ENCODE data around the gene RCAN2.
"Not testable (repeated sequence)": the region's sequence is repeated elsewhere in the genome, so short reads cannot be mapped to it uniquely, and the experiment has no call there.

The RCAN2 gene

GRCh38 chr6:46390153-46390876 is 100.9 kb downstream of the RCAN2 start:
- no peak for DNase-seq (ENCODE audit: low read depth, low spot score)

DNA sequence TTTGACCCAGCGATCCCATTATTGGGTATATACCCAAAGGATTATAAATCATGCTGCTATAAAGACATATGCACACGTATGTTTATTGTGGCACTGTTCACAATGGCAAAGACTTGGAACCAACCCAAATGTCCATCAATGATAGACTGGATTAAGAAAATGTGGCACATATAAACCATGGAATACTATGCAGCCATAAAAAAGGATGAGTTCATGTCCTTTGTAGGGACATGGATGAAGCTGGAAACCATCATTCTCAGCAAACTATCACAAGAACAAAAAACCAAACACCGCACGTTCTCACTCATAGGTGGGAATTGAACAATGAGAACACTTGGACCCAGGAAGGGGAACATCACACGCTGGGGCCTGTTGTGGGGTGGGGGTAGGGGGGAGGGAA is 103.5 kb downstream of the RCAN2 start:
- not testable (repeated sequence) for DNase-seq (ENCODE audit: low read depth, low spot score)

DNA sequence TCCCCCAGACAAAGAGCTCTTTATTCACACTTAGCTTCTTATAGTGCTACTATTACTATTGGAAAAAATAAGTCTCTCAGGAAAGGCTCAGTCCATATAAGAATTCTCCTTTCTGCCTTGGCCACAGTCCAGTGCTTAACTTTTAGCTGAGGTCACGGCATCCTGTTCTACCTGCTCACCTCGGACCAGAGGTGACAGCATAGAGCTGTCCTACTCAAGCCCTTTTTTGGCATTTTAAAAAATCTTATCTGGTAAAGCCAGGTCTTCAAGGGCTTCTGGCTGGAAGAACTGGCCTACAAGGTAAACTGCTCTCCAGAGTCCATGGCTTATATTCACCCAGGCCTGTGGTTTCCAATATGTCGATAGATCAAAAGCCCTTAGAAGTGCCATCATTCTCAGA is 109.7 kb downstream of the RCAN2 start:
- DNase-seq (ENCODE audit: low read depth, low spot score): no peak

GRCh38 chr6:46381057-46381456 is 110.2 kb downstream of the RCAN2 start:
- no peak for DNase-seq (ENCODE audit: low read depth, low spot score)

DNA sequence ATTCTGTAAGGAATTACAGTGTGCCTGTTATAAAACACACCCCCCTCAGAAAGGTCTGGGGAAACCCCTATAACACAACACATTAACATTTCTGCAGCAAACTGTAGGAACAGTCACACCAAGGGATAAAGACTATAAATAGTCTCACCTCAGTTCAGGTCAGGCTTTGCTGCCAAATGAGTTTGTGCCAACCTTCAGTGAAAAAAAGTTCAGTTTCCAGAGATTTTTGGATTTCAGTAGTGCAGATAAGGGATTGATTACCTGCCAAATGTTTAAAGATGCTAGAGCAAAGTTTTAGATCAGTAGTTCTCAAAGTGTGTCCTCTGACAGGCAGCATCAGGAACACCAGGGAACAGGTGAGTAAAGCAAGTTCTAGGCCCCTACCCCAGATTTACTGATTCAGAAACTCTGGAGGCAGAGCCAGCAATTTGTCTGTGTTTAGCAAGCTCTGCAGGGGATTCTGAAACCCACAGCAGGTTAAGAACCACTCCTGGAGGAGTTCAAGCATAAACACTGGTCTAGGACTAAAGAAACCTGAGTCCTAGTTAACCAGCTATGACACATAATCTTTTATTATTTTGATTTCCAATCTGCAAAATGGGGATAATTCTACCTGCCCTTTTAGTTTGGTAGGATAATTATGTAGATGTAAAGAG is 111.0 kb downstream of the RCAN2 start:
- DNase-seq (ENCODE audit: low read depth, low spot score): no peak

DNA sequence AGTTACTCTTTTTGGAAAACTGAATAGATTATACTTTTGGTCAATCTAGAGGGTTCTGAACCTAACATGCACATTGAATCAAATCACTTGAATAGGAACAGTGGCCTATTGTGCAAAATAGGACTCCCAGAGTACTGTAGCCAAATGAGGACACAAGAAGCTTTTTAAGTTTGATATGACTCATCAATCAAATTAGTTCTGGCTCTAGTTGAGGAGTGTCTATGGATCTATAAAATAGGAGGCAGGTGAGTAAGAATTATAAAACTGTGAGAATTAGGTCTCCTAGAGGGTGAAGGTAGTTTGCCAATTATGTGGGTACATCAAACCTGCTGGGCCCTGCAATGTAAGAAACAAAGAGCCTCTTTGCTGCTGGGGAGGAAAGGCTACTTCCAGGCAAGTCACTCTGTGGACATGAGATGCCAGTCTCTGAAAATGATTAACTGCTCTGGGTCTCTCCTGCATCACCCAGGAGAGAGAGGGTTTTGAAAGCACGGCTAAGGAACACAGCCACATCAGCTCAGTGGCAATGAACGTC is 112.3 kb downstream of the RCAN2 start:
- DNase-seq (ENCODE audit: low read depth, low spot score): no peak

GRCh38 chr6:46378161-46378881 is 112.9 kb downstream of the RCAN2 start:
- DNase-seq (ENCODE audit: low read depth, low spot score): no peak

GRCh38 chr6:46377209-46377608 is 114.0 kb downstream of the RCAN2 start:
- DNase-seq (ENCODE audit: low read depth, low spot score): no peak

DNA sequence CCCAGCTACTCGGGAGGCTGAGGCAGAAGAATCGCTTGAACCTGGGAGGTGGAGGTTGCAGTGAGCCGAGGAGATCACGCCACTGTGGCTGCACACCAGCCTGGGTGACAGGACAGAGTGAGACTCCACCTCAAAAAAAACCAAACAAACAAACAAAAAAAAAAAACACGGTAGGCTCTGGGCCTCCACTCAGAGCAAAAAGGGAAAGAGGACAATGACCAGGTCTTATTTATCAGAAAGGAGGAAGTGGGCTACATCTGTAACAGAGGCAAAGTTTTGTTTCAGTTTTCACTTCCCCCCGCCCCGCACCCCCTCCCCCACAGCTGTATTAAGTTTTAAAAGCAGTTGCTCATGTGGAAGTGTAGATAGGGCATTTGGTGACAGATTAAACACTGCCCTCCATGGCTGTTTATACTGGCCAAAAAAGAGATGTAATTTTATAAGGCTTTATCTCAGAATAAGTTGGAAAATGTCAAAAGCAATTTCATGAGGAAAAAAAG is 114.6 kb downstream of the RCAN2 start:
- DNase-seq (ENCODE audit: low read depth, low spot score): no peak

DNA sequence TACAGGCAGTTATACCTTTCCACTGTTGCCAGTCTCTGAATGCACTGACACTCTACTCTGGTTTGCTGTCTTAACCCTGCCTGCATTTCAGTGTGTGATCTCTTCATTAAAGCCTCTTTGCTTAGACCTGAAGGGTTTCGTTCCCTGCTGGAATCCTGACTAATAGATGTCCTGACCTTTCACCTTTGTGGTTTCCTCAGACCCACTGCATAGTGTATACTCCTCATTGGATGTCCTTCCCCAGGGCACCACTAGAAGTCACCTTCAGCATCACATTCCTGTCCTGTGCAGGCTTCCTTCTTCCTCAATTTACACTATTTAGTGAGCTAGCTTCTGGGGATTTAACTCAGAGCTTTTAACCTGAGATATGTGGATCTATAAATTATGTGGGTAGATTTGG is 120.6 kb downstream of the RCAN2 start:
- no peak for DNase-seq (ENCODE audit: low read depth, low spot score)

DNA sequence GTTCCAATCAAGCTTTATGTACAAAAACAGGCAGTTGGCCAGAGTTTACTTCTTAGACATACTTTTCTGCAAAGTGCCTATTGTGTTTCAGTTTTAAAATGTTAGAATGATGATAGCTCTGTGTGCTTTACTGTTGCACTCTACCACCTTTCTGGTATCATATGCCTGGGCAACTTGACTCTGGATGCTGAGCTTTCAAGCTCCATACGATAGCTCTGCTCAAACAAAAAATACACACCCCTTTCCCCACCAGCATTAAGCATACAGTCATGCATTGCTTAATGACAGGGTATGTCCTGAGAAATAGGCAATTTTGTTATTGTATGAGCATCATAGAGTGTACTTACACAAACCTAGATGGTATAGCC is 123.1 kb downstream of the RCAN2 start:
- DNase-seq (ENCODE audit: low read depth, low spot score): no peak

GRCh38 chr6:46367354-46368168 is 123.7 kb downstream of the RCAN2 start:
- no peak for DNase-seq (ENCODE audit: low read depth, low spot score)

- no peak for DNase-seq (ENCODE audit: low read depth, low spot score)
Observed at GRCh38 chr6:46366190-46366900, 124.9 kb downstream of the RCAN2 start.

DNA sequence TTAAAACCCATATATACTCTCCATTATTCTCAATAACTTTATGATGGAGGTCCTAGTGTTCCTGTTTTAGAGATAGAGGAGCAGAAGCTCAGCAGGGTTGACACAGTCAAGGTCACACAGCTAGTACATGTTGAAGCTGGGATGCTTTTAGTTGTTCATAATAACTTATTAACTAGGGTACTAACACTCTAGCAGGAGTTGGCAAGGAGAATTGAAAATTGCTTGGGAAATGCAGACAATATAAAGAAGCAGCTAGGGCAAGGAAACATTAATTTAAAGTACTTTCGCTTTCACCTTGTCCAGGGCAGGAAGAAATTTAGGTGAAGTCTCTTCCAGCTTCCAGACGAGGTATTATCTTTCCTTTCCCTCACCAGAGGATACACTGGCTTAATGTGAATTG is 133.7 kb downstream of the RCAN2 start:
- no peak for DNase-seq (ENCODE audit: low read depth, low spot score)

- no peak for DNase-seq (ENCODE audit: low read depth, low spot score)
Observed at GRCh38 chr6:46356543-46356942, 134.7 kb downstream of the RCAN2 start.

GRCh38 chr6:46353528-46353927 is 137.7 kb downstream of the RCAN2 start:
- DNase-seq (ENCODE audit: low read depth, low spot score): no peak

GRCh38 chr6:46352541-46353268 is 138.5 kb downstream of the RCAN2 start:
- DNase-seq (ENCODE audit: low read depth, low spot score): no peak

GRCh38 chr6:46350714-46351113 is 140.5 kb downstream of the RCAN2 start:
- no peak for DNase-seq (ENCODE audit: low read depth, low spot score)

DNA sequence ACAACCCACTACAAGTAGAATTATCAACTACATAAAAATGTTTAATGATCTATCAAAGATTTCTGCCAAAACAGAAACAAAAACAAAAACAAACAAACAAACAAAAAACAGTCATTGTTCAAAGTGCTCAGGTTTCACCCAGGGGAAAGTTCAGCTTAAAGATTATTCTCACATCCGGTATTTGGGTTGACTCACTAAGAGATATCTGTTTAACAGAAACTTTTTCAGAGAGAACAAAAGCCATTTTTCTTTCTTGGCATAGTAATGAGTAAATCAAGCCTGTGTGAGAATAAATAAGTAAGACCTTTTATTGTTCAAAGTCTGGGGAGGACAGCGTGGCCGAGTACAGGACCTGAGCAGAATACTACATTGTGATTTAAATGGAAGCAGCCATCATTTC is 143.6 kb downstream of the RCAN2 start:
- DNase-seq (ENCODE audit: low read depth, low spot score): no peak

GRCh38 chr6:46340246-46340645 is 151.0 kb downstream of the RCAN2 start:
- no peak for DNase-seq (ENCODE audit: low read depth, low spot score)
